H1 (cell line): Measurements from ENCODE around the gene DOK3. TPM values are rescaled to one million over a fixed set of nuclear protein-coding genes. Genes with fewer than 3 reads are reported as not detected.
A peak's percentile ranks its signal among the peaks of the same experiment; 100 is the strongest.

ENCODE experiments used
- ATF3 ChIP-seq: IDR thresholded peaks from 2 replicates; pipeline ENCODE4 v1.6.1; 2011; ENCODE audit warnings: low read depth, mild to moderate bottlenecking, low read length; ENCODE audit not compliant: insufficient read depth
- BACH1 ChIP-seq: IDR thresholded peaks from 2 replicates; pipeline ENCODE4 v1.6.1; 2012; ENCODE audit warnings: low read length, improper control_type of control experiment
- CBX5 ChIP-seq: fragments of 300-800, 300-1000 bp; sonication (generic); IDR thresholded peaks from 2 replicates; pipeline ENCODE4 v1.7.1; 2016; ENCODE audit warnings: antibody characterized with exemption, low read length, low read depth
- CEBPB ChIP-seq: IDR thresholded peaks from 2 replicates; pipeline ENCODE4 v1.6.1; 2012; ENCODE audit warnings: low read depth, low read length
- CHD1 ChIP-seq: IDR thresholded peaks from 2 replicates; pipeline ENCODE4 v1.6.1; 2012; ENCODE audit warnings: low read depth, low read length, improper control_type of control experiment
- CREB1 ChIP-seq: IDR thresholded peaks from 2 replicates; pipeline ENCODE4 v1.6.1; 2012; ENCODE audit warnings: inconsistent platforms
- E2F6 ChIP-seq: IDR thresholded peaks from 2 replicates; pipeline ENCODE4 v1.6.1; 2012; ENCODE audit warnings: inconsistent platforms
- EGR1 ChIP-seq: IDR thresholded peaks from 2 replicates; pipeline ENCODE4 v1.6.1; 2011; ENCODE audit warnings: low read depth, low read length, borderline replicate concordance
- GABPA ChIP-seq: IDR thresholded peaks from 2 replicates; pipeline ENCODE4 v1.6.1; 2011; ENCODE audit warnings: mild to moderate bottlenecking, low read length, moderate library complexity, borderline replicate concordance; ENCODE audit not compliant: insufficient read depth
- HDAC6 ChIP-seq: IDR thresholded peaks from one replicate; pipeline ENCODE4 v1.7.1; 2012; ENCODE audit warnings: low read depth, mild to moderate bottlenecking, inconsistent platforms, low read length, moderate library complexity
- JUN ChIP-seq: IDR thresholded peaks from 2 replicates; pipeline ENCODE4 v1.6.1; 2011; ENCODE audit warnings: low read depth, mild to moderate bottlenecking, improper control_type of control experiment, low read length
- POU5F1 ChIP-seq: IDR thresholded peaks from 2 replicates; pipeline ENCODE4 v1.6.1; 2011; ENCODE audit warnings: low read depth, mild to moderate bottlenecking, low read length, moderate library complexity
- RAD21 ChIP-seq, 2 experiments: IDR thresholded peaks in 1 of 2; conservative IDR thresholded peaks in 1 of 2; 2 replicates each; pipeline ENCODE4 v1.6.1; 2011; ENCODE audit warnings: low read depth in 2 of 2, low read length in 2 of 2, improper control_type of control experiment in 1 of 2, inconsistent platforms in 1 of 2, mild to moderate bottlenecking in 1 of 2, moderate library complexity in 1 of 2
- RFX5 ChIP-seq: IDR thresholded peaks from 2 replicates; pipeline ENCODE4 v1.6.1; 2011; ENCODE audit warnings: low read depth, low read length, improper control_type of control experiment, borderline replicate concordance
- RXRA ChIP-seq: IDR thresholded peaks from 2 replicates; pipeline ENCODE4 v1.6.1; 2011; ENCODE audit warnings: low read depth, mild to moderate bottlenecking, low read length, moderate library complexity; ENCODE audit not compliant: insufficient read depth
- SIN3A ChIP-seq, 2 experiments: IDR thresholded peaks in 1 of 2; conservative IDR thresholded peaks in 1 of 2; 2 replicates each; pipeline ENCODE4 v1.6.1; 2011 to 2012; ENCODE audit warnings: low read length in 2 of 2, improper control_type of control experiment in 1 of 2, low read depth in 1 of 2, mild to moderate bottlenecking in 1 of 2
- SIX5 ChIP-seq: IDR thresholded peaks from 2 replicates; pipeline ENCODE4 v1.6.1; 2011; ENCODE audit warnings: mild to moderate bottlenecking, low read depth, low read length
- SP1 ChIP-seq: IDR thresholded peaks from 2 replicates; pipeline ENCODE4 v1.6.1; 2011; ENCODE audit warnings: low read depth, low read length
- SP2 ChIP-seq: IDR thresholded peaks from 2 replicates; pipeline ENCODE4 v1.6.1; 2012; ENCODE audit warnings: mild to moderate bottlenecking, low read length, inconsistent platforms
- SUZ12 ChIP-seq: fragments of 200-600 bp; sonication (generic); IDR thresholded peaks from 2 replicates; pipeline ENCODE4 v1.6.1; 2012; ENCODE audit warnings: mild to moderate bottlenecking, inconsistent platforms, low read length, moderate library complexity, mixed read lengths
- TEAD4 ChIP-seq: IDR thresholded peaks from 2 replicates; pipeline ENCODE4 v1.6.1; 2012; ENCODE audit warnings: low read depth, low read length, inconsistent platforms, mixed read lengths
- YY1 ChIP-seq: IDR thresholded peaks from 2 replicates; pipeline ENCODE4 v1.6.1; 2011; ENCODE audit warnings: low read depth, mild to moderate bottlenecking, low read length
- polyA plus RNA-seq, 7 experiments: library from polyadenylated mRNA; depleted of rRNA in 3 of 7; stranded (reverse) in 5 of 7; unstranded in 2 of 7; fragments of >200 nt in 5 of 7; fragments of 200-250 nt in 2 of 7; gene quantifications; 1 replicate in 5 of 7; 2 replicates in 1 of 7; 4 replicates in 1 of 7; pipeline versions ENCODE4 v1.2.1 to v1.2.3, GENCODE V29; 2011 to 2013; ENCODE audit warnings: missing spikeins in 2 of 7, mixed read lengths in 2 of 7
- total RNA-seq: library from RNA; stranded (reverse); fragmentation: NEBNext Ultra II Directional; extraction: Animal tissue kit (Norgen Biotek cat#: 25700); gene quantifications from 2 replicates; pipeline ENCODE4 v1.2.1, GENCODE V29; 2021
- TF ChIP-seq, protein P1 (sequence below): IDR thresholded peaks from 2 replicates; pipeline ENCODE4 v1.6.1; 2012; ENCODE audit warnings: inconsistent platforms

DOK3 gene
- total and polyA plus RNA-seq, 2 of the 8 experiments (the other 6 are each of a cell fraction or from before 2014, with no cell fraction given) = 4.2 to 6.4 TPM

- TF ChIP-seq CBX5 = no peak
- TF ChIP-seq, protein P1, sequence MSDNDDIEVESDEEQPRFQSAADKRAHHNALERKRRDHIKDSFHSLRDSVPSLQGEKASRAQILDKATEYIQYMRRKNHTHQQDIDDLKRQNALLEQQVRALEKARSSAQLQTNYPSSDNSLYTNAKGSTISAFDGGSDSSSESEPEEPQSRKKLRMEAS = no peak
- TF ChIP-seq TEAD4 = no peak
- peak; percentile 68; the same call in 1 of the 2 replicates for TF ChIP-seq CREB1
- no peak for TF ChIP-seq CHD1
- TF ChIP-seq POU5F1 = no peak
- TF ChIP-seq RXRA = no peak
- TF ChIP-seq RFX5 = peak; percentile 86
- peak; percentile 45 for TF ChIP-seq CEBPB
- TF ChIP-seq SIN3A (conservative IDR thresholded peaks at IDR 0.05 in 1 of 2, IDR thresholded peaks at IDR 0.05 in 1 of 2; ENCODE audit: low read depth in 1 of 2, low read length in 2 of 2) = peak in 1 of 2 experiments; percentile 87; a peak in 2 of 4 replicates
- TF ChIP-seq SUZ12 = no peak
- TF ChIP-seq SP1 = peak; percentile 91
- TF ChIP-seq SP2 = no peak
- no peak for TF ChIP-seq BACH1
- TF ChIP-seq YY1 = no peak
- no peak for TF ChIP-seq JUN
- TF ChIP-seq GABPA = no peak
- no peak for TF ChIP-seq HDAC6
- TF ChIP-seq ATF3 = no peak
- TF ChIP-seq RAD21 (IDR thresholded peaks at IDR 0.05 in 1 of 2, conservative IDR thresholded peaks at IDR 0.05 in 1 of 2; ENCODE audit: low read depth in 2 of 2, low read length in 2 of 2) = no peak
- no peak for TF ChIP-seq EGR1
- no peak for TF ChIP-seq E2F6
- no peak for TF ChIP-seq SIX5
Observed at GRCh38 chr5:177456976-177457851, 52.4 kb downstream of the DOK3 start (continued).
